Ovary (tissue), 9 donors: ENCODE data around the gene FILIP1L. TPM values are rescaled to one million over a fixed set of nuclear protein-coding genes. Genes with fewer than 3 reads are reported as not detected.

Source experiments
- DNase-seq, 5 donors: peaks; one replicate each; pipeline ENCODE4 v3.0.0-alpha.2; 2019 to 2020
- H3K27ac ChIP-seq, 2 donors: fragments of 200-600 bp; one replicate each; pipeline versions ENCODE4 v1.5.1 to v1.8.0; 2019 to 2022
- H3K27me3 ChIP-seq: fragments of 200-600 bp; one replicate; pipeline ENCODE4 v1.8.0; 2022
- H3K36me3 ChIP-seq: fragments of 200-600 bp; sonication (generic); one replicate; pipeline ENCODE4 v1.5.1; 2019
- H3K4me1 ChIP-seq: one replicate; pipeline ENCODE4 v1.8.1; 2013; ENCODE audit warnings: mild to moderate bottlenecking, moderate library complexity; ENCODE audit not compliant: insufficient read depth
- H3K4me3 ChIP-seq: fragments of 200-600 bp; sonication (generic); one replicate; pipeline ENCODE4 v1.5.1; 2017
- H3K9me3 ChIP-seq, 2 donors: fragments of 200-600 bp in 1 of 2; sonication (generic) in 1 of 2; one replicate each; pipeline versions ENCODE4 v1.5.1 to v1.8.1; 2013 to 2019; ENCODE audit warnings: mild to moderate bottlenecking in 1 of 2, moderate library complexity in 1 of 2
- CTCF ChIP-seq, 3 donors: fragments of 450-650 bp in 2 of 3; fragments of 200-600 bp in 1 of 3; IDR thresholded peaks; one replicate each; pipeline versions ENCODE4 v1.5.1 to v1.8.0; 2016 to 2022; ENCODE audit warnings: antibody characterized with exemption in 3 of 3, mild to moderate bottlenecking in 1 of 3
- EP300 ChIP-seq: sonication (generic); formaldehyde crosslinking; IDR thresholded peaks from one replicate; pipeline ENCODE4 v1.6.1; 2017; ENCODE audit warnings: antibody characterized with exemption
- POLR2A ChIP-seq: fragments of 450-650 bp; IDR thresholded peaks from one replicate; pipeline ENCODE4 v1.6.1; 2017; ENCODE audit warnings: antibody characterized with exemption, mild to moderate bottlenecking, moderate library complexity
- WGBS, 3 donors: extraction: QIAGEN DNeasy Blood & Tissue Kit in 1 of 3; methylation state at CpG; one replicate each; pipeline versions ENCODE4 v1.1.5 to v1.1.7; 2013 to 2017; 5-methylcytosine and 5-hydroxymethylcytosine counted together
- intact Hi-C, 4 donors: fragments of 100-400 bp; cut with DNase I; formaldehyde crosslinking; loops; one replicate each; pipeline versions ENCODE4 v1.11.0 to v1.15.1; 2022 to 2023
- polyA plus RNA-seq, 2 donors: library from polyadenylated mRNA; stranded (reverse); fragments of 200-250 nt in 1 of 2; fragments of 350-450 nt in 1 of 2; fragmentation: Illumina TruSeq in 1 of 2; extraction: RNeasy Lipid Tissue Mini Kit (QIAGEN cat#74804) in 1 of 2; gene quantifications; one replicate each; pipeline ENCODE4 v1.2.3, GENCODE V29; 2013 to 2014
- total RNA-seq, 7 donors: library from RNA; depleted of rRNA in 2 of 7; stranded (reverse); fragments of >200 nt in 2 of 7; fragmentation: NEBNext Ultra II Directional in 3 of 7; extraction: Animal tissue kit (Norgen Biotek cat#: 25700) in 3 of 7; gene quantifications; one replicate each; pipeline versions ENCODE4 v1.1.0 to v1.2.4, GENCODE V29; 2016 to 2023
- donor health status: DM: no; HTN: no; CAD: no; lungs with moderate emphysema.
- donor health status: DM: no; HTN: no; CAD: no.
- donor health status: Bipolar disorder and iron deficiency.
- donor health status: DM: yes; HTN: yes; CAD: no.
- donor health status: DM: no; HTN: no; CAD: no.
- donor health status: DM: yes; HTN: yes; CAD: no.

The FILIP1L gene
- total and polyA plus RNA-seq, 9 donors, result 23.7 to 174 (median 110) TPM

GRCh38 chr3:99907959-99908544, 206.2 kb downstream of the FILIP1L start:
- 86 to 88% (median 88%) methylated on average over 2 of the region's 2 CpGs for WGBS, 3 donors
- H3K9me3 ChIP-seq, result no peaks in the 10 kb centered on the region
- no peaks in the 10 kb centered on the region for H3K27me3 ChIP-seq
- H3K27ac ChIP-seq, result no peak overlapping the region
- no peak for DNase-seq
- intact Hi-C loops, result no loop called here
- H3K36me3 ChIP-seq, result no peaks in the 10 kb centered on the region
- H3K4me3 ChIP-seq, result no peak overlapping the region
- TF ChIP-seq CTCF (IDR thresholded peaks at IDR 0.05) (no peak), POLR2A (no peak), EP300 (no peak)
- H3K4me1 ChIP-seq, result no peaks in the 10 kb centered on the region

GRCh38 chr3:99903869-99904268, 210.4 kb downstream of the FILIP1L start:
- intact Hi-C loops, result no loop called here
- Histone ChIP-seq H3K27ac (no peak overlapping the region), H3K9me3 (no peaks in the 10 kb centered on the region), H3K36me3 (no peaks in the 10 kb centered on the region), H3K4me3 (no peak overlapping the region), H3K4me1 (peaks cover 2% of the 10 kb centered on the region), H3K27me3 (no peaks in the 10 kb centered on the region)
- DNase-seq, result no peak
- TF ChIP-seq EP300 (no peak), CTCF (IDR thresholded peaks at IDR 0.05) (no peak), POLR2A (no peak)

- TF ChIP-seq CTCF (IDR thresholded peaks at IDR 0.05) (no peak), POLR2A (no peak), EP300 (no peak)
- no peaks in the 10 kb centered on the region for H3K9me3 ChIP-seq
- 23 to 42% (median 38%) methylated on average over 1 of the region's 1 CpG for whole genome bisulfite sequencing, 3 donors
- no peak for DNase-seq
- no peaks in the 10 kb centered on the region for H3K36me3 ChIP-seq
- intact Hi-C loops, result no loop called here
- no peak overlapping the region for H3K4me3 ChIP-seq
- H3K27ac ChIP-seq, result no peak overlapping the region
- H3K4me1 ChIP-seq, result peaks cover 2% of the 10 kb centered on the region
- H3K27me3 ChIP-seq, result no peaks in the 10 kb centered on the region
Measured at GRCh38 chr3:99902091-99902490, 212.2 kb downstream of the FILIP1L start.

- Histone ChIP-seq H3K4me1 (peaks cover 2% of the 10 kb centered on the region), H3K4me3 (no peak overlapping the region), H3K36me3 (no peaks in the 10 kb centered on the region), H3K27ac (no peak overlapping the region), H3K27me3 (no peaks in the 10 kb centered on the region), H3K9me3 (no peaks in the 10 kb centered on the region)
- no peak for DNase-seq
- intact Hi-C loops, result no loop called here
- 13 to 31% (median 15%) methylated on average over 6 of the region's 6 CpGs for WGBS, 3 donors
- TF ChIP-seq EP300 (no peak), POLR2A (no peak), CTCF (IDR thresholded peaks at IDR 0.05) (no peak)
Measured at GRCh38 chr3:99901200-99901926, 212.9 kb downstream of the FILIP1L start.
